ENCODE measurements around the gene MBIP.
A peak's percentile ranks its signal among the peaks of the same experiment; 100 is the strongest.
"Not testable (repeated sequence)": the region's sequence is repeated elsewhere in the genome, so short reads cannot be mapped to it uniquely, and the experiment has no call there.

MBIP gene

GRCh38 chr14:36320200-36320896 lies at the start of gene MBIP:
MBIP (minus strand) TSS chr14:36320637; CDS start chr14:36320588, 49 bp downstream.
- peak; percentile 89 to 91 for DNase-seq

- no peak for DNase-seq
Observed at GRCh38 chr14:36367985-36368774, 47.7 kb upstream of the MBIP start.

- DNase-seq = no peak
Observed at GRCh38 chr14:36365766-36366165, 45.3 kb upstream of the MBIP start.

- no peak for DNase-seq
Observed at GRCh38 chr14:36363704-36364103, 43.3 kb upstream of the MBIP start.

- no peak for DNase-seq
Observed at GRCh38 chr14:36362648-36363047, 42.2 kb upstream of the MBIP start.

GRCh38 chr14:36361210-36361853 lies 40.9 kb upstream of the MBIP start:
- DNase-seq = no peak

- no peak for DNase-seq
Observed at GRCh38 chr14:36356862-36357261, 36.4 kb upstream of the MBIP start.

- DNase-seq = no peak
Observed at GRCh38 chr14:36346052-36346451, 25.6 kb upstream of the MBIP start.

GRCh38 chr14:36344211-36344610 lies 23.8 kb upstream of the MBIP start:
- no peak for DNase-seq

- DNase-seq = not testable (repeated sequence)
Observed at GRCh38 chr14:36341811-36342210, 21.4 kb upstream of the MBIP start.

- no peak for DNase-seq
Observed at GRCh38 chr14:36340276-36340890, 19.9 kb upstream of the MBIP start.

- DNase-seq = no peak
Observed at GRCh38 chr14:36339816-36340215, 19.4 kb upstream of the MBIP start.

GRCh38 chr14:36333119-36333518 lies 12.7 kb upstream of the MBIP start:
- DNase-seq = no peak

GRCh38 chr14:36327573-36327972 lies 7.1 kb upstream of the MBIP start:
- not testable (repeated sequence) for DNase-seq

GRCh38 chr14:36325853-36326252 lies 5.4 kb upstream of the MBIP start:
- no peak for DNase-seq

GRCh38 chr14:36324897-36325296 lies 4.5 kb upstream of the MBIP start:
- no peak for DNase-seq

GRCh38 chr14:36320897-36321381 lies 502 bp upstream of the MBIP start:
- no peak for DNase-seq

- DNase-seq = no peak
Observed at GRCh38 chr14:36319899-36320199, 588 bp downstream of the MBIP start.

GRCh38 chr14:36317650-36318049 lies 2.8 kb downstream of the MBIP start:
- DNase-seq = no peak

- no peak for DNase-seq
Observed at GRCh38 chr14:36316131-36316530, 4.3 kb downstream of the MBIP start.

- no peak for DNase-seq
Observed at GRCh38 chr14:36315159-36315853, 5.1 kb downstream of the MBIP start.

- no peak for DNase-seq
Observed at GRCh38 chr14:36313898-36314297, 6.5 kb downstream of the MBIP start.

- DNase-seq = no peak
Observed at GRCh38 chr14:36313206-36313605, 7.2 kb downstream of the MBIP start.
